H9 (cell line): Measurements from ENCODE around the gene CCDC102A. TPM values are rescaled to one million over a fixed set of nuclear protein-coding genes. Genes with fewer than 3 reads are reported as not detected.

ENCODE experiments used
- DNase-seq: peaks from one replicate; pipeline ENCODE4 v3.0.0-alpha.2; 2017
- H2AFZ ChIP-seq: one replicate; pipeline ENCODE4 v1.6.1; 2013; ENCODE audit warnings: mild to moderate bottlenecking, low read length, control low read depth, moderate library complexity
- H2AK5ac ChIP-seq: 2 replicates; pipeline ENCODE4 v1.6.1; 2013; ENCODE audit warnings: low read length, control low read depth, mixed read lengths; ENCODE audit not compliant: insufficient read length
- H2BK120ac ChIP-seq: one replicate; pipeline ENCODE4 v1.6.1; 2013; ENCODE audit warnings: low read depth, mild to moderate bottlenecking, low read length, control low read depth, inconsistent platforms; ENCODE audit not compliant: poor library complexity, severe bottlenecking
- H2BK12ac ChIP-seq: 2 replicates; pipeline ENCODE4 v1.6.1; 2013; ENCODE audit warnings: low read length, control low read depth, mixed read lengths, low read depth; ENCODE audit not compliant: insufficient read length
- H2BK15ac ChIP-seq: 2 replicates; pipeline ENCODE4 v1.6.1; 2013; ENCODE audit warnings: low read depth, low read length, control low read depth
- H2BK20ac ChIP-seq: one replicate; pipeline ENCODE4 v1.6.1; 2013; ENCODE audit warnings: low read depth, mild to moderate bottlenecking, low read length, control low read depth, inconsistent platforms; ENCODE audit not compliant: poor library complexity, severe bottlenecking
- H2BK5ac ChIP-seq: 2 replicates; pipeline ENCODE4 v1.6.1; 2013; ENCODE audit warnings: low read length, control low read depth, mixed read lengths; ENCODE audit not compliant: insufficient read length
- H3K14ac ChIP-seq: 2 replicates; pipeline ENCODE4 v1.6.1; 2013; ENCODE audit warnings: low read length, control low read depth; ENCODE audit not compliant: insufficient read depth
- H3K18ac ChIP-seq: 2 replicates; pipeline ENCODE4 v1.6.1; 2013; ENCODE audit warnings: low read depth, mild to moderate bottlenecking, mixed read lengths, low read length, control low read depth; ENCODE audit not compliant: insufficient read length
- H3K23ac ChIP-seq: 2 replicates; pipeline ENCODE4 v1.6.1; 2013; ENCODE audit warnings: low read length, control low read depth, mixed read lengths, low read depth; ENCODE audit not compliant: insufficient read length
- H3K23me2 ChIP-seq: 2 replicates; pipeline ENCODE4 v1.6.1; 2013; ENCODE audit warnings: low read depth, mild to moderate bottlenecking, mixed read lengths, low read length, control low read depth; ENCODE audit not compliant: insufficient read length, poor library complexity, severe bottlenecking
- H3K27ac ChIP-seq: 2 replicates; pipeline ENCODE4 v1.5.1; 2013; ENCODE audit warnings: low read length, control low read depth, mixed read lengths, low read depth; ENCODE audit not compliant: insufficient read length
- H3K27me3 ChIP-seq: 2 replicates; pipeline ENCODE4 v1.6.1; 2013; ENCODE audit warnings: low read length, control low read depth, inconsistent platforms; ENCODE audit not compliant: insufficient read depth
- H3K4ac ChIP-seq: 2 replicates; pipeline ENCODE4 v1.6.1; 2013; ENCODE audit warnings: low read depth, mild to moderate bottlenecking, control low read depth, inconsistent platforms, low read length, moderate library complexity
- H3K4me1 ChIP-seq: 2 replicates; pipeline ENCODE4 v1.6.1; 2013; ENCODE audit warnings: low read length, control low read depth, inconsistent platforms; ENCODE audit not compliant: insufficient read depth
- H3K4me2 ChIP-seq: 2 replicates; pipeline ENCODE4 v1.6.1; 2013; ENCODE audit warnings: low read length, control low read depth, mixed read lengths; ENCODE audit not compliant: insufficient read length, insufficient read depth
- H3K56ac ChIP-seq: 2 replicates; pipeline ENCODE4 v1.6.1; 2013; ENCODE audit warnings: low read depth, mild to moderate bottlenecking, mixed read lengths, low read length, control low read depth; ENCODE audit not compliant: insufficient read length
- H3K79me1 ChIP-seq: 2 replicates; pipeline ENCODE4 v1.6.1; 2013; ENCODE audit warnings: low read depth, mild to moderate bottlenecking, moderate library complexity, low read length, control low read depth, inconsistent platforms; ENCODE audit not compliant: insufficient read depth, poor library complexity, severe bottlenecking
- H3K79me2 ChIP-seq: 2 replicates; pipeline ENCODE4 v1.6.1; 2013; ENCODE audit warnings: low read length, control low read depth, inconsistent platforms; ENCODE audit not compliant: insufficient read depth
- H3K9ac ChIP-seq: 2 replicates; pipeline ENCODE4 v1.6.1; 2013; ENCODE audit warnings: low read length, control low read depth, mixed read lengths; ENCODE audit not compliant: insufficient read length; ENCODE audit errors: extremely low read depth
- H3K9me3 ChIP-seq: one replicate; pipeline ENCODE4 v1.6.1; 2013; ENCODE audit warnings: low read depth, low read length, inconsistent platforms; ENCODE audit not compliant: control insufficient read depth
- H3T11ph ChIP-seq: one replicate; pipeline ENCODE4 v1.6.1; 2013; ENCODE audit warnings: mild to moderate bottlenecking, low read length, control low read depth, inconsistent platforms
- H4K20me1 ChIP-seq: one replicate; pipeline ENCODE4 v1.6.1; 2013; ENCODE audit not compliant: control insufficient read depth, insufficient read length, insufficient read depth
- H4K5ac ChIP-seq: 2 replicates; pipeline ENCODE4 v1.6.1; 2013; ENCODE audit warnings: low read depth, mild to moderate bottlenecking, mixed read lengths, low read length, control low read depth; ENCODE audit not compliant: insufficient read length
- H4K8ac ChIP-seq: replicated peaks from 2 replicates; pipeline ENCODE4 v1.6.1; 2013; ENCODE audit warnings: low read length, control low read depth, mixed read lengths, low read depth; ENCODE audit not compliant: insufficient read length
- H4K91ac ChIP-seq: 2 replicates; pipeline ENCODE4 v1.6.1; 2013; ENCODE audit warnings: low read depth, mild to moderate bottlenecking, moderate library complexity, mixed read lengths, low read length, control low read depth; ENCODE audit not compliant: insufficient read length
- H3K27ac Mint-ChIP-seq, 3 experiments: 2 replicates in 2 of 3; 3 replicates in 1 of 3; pipeline ENCODE4 v1.8.0; 2020 to 2021; ENCODE audit warnings: mixed read lengths in 3 of 3, mild to moderate bottlenecking in 1 of 3, moderate library complexity in 1 of 3
- H3K27me3 Mint-ChIP-seq: 2 replicates; pipeline ENCODE4 v1.8.0; 2021; ENCODE audit warnings: low read depth, mild to moderate bottlenecking, moderate library complexity, mixed read lengths
- H3K36me3 Mint-ChIP-seq, 3 experiments: 2 replicates in 2 of 3; 3 replicates in 1 of 3; pipeline ENCODE4 v1.8.0; 2020 to 2021; ENCODE audit warnings: low read depth in 3 of 3, mixed read lengths in 3 of 3; ENCODE audit not compliant: insufficient read depth in 1 of 3
- H3K4me1 Mint-ChIP-seq, 2 experiments: 2 replicates each; pipeline ENCODE4 v1.8.0; 2020; ENCODE audit warnings: mixed read lengths in 2 of 2
- H3K4me3 Mint-ChIP-seq, 2 experiments: 2 replicates in 1 of 2; 3 replicates in 1 of 2; pipeline ENCODE4 v1.8.0; 2020 to 2021; ENCODE audit warnings: mild to moderate bottlenecking in 2 of 2, mixed read lengths in 2 of 2, moderate library complexity in 1 of 2
- H3K9me3 Mint-ChIP-seq, 2 experiments: 2 replicates in 1 of 2; 3 replicates in 1 of 2; pipeline ENCODE4 v1.8.0; 2020; ENCODE audit warnings: mild to moderate bottlenecking in 2 of 2, mixed read lengths in 2 of 2, moderate library complexity in 1 of 2
- WGBS: extraction: QIAGEN DNeasy Blood & Tissue Kit; methylation state at CpG from one replicate; pipeline ENCODE4 v1.1.7; 2013; ENCODE audit warnings: missing lambda C conversion rate, low lambda C conversion rate, mixed read lengths; ENCODE audit not compliant: insufficient read length; ENCODE audit errors: extremely low coverage; 5-methylcytosine and 5-hydroxymethylcytosine counted together
- total RNA-seq: library from RNA; stranded (reverse); gene quantifications from 2 replicates; pipeline ENCODE4 v1.2.1, GENCODE V29; 2021
- TF ChIP-seq, protein P1 (sequence below): fragments of 200-600 bp; sonication (generic); conservative IDR thresholded peaks from 3 replicates; pipeline ENCODE4 v1.8.0; 2021; ENCODE audit warnings: antibody characterized with exemption, mild to moderate bottlenecking

Gene CCDC102A
- total RNA-seq, 1 experiment from 2014 or later: 8.2 TPM

DNA sequence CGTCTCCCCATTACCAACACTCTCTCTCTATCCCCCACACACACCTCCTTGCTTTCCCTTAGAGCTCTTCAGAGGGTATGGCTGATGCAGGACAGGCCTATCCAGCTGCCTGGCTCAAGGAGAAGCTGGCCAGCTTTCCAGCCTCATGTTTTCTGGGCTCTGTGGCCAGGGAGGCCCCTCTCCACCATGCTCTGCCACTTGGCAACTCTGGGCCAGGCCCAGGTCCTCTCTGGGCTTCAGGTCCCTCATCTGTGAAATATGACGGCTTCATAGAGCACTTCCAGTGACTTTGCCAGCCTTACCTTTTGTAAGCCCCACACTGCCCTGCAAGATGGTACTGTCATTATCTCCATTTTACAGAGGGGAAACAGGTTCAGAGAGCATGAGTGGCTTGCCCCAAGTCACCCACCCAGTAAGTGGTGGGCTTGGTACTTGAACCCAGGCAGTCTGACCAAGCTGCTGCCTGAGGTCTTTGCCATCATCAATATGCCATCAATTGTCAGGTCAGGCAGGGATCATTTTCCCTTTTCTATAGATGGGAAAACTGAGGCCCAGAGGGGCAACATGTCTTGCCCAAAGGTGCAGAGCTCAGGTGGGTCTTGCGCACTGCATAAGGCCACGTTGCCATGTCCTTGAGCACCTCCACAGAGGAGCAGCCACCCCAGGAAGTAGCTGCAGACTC, 5.5 kb upstream of the CCDC102A start:
- Histone ChIP-seq H4K91ac (no peak overlapping the region), H2AK5ac (no peak overlapping the region), H3K56ac (no peak overlapping the region), H3K4ac (no peak overlapping the region), H2BK15ac (no peak overlapping the region), H4K20me1 (no peaks in the 10 kb centered on the region), H3T11ph (no peak overlapping the region), H4K5ac (no peak overlapping the region), H2AFZ (no peak overlapping the region), H3K14ac (no peak overlapping the region), H3K9ac (no peak overlapping the region), H2BK20ac (no peak overlapping the region), H3K18ac (no peak overlapping the region), H3K4me2 (no peak overlapping the region), H3K27me3 (no peaks in the 10 kb centered on the region; the same call in 1 of the 2 replicates), H3K79me2 (no peaks in the 10 kb centered on the region), H3K79me1 (no peaks in the 10 kb centered on the region), H2BK12ac (no peak overlapping the region), H4K8ac (no peak overlapping the region), H3K27ac (no peak overlapping the region), H3K4me1 (peaks cover 5% of the 10 kb centered on the region; the same call in 1 of the 2 replicates), H2BK5ac (no peak overlapping the region), H3K9me3 (no peaks in the 10 kb centered on the region), H2BK120ac (no peak overlapping the region), H3K23me2 (peaks cover 1% of the 10 kb centered on the region), H3K23ac (no peak overlapping the region)
- H3K4me1 Mint-ChIP-seq: peaks cover 26 to 31% of the 10 kb centered on the region in 2 experiments
- TF ChIP-seq, protein P1, sequence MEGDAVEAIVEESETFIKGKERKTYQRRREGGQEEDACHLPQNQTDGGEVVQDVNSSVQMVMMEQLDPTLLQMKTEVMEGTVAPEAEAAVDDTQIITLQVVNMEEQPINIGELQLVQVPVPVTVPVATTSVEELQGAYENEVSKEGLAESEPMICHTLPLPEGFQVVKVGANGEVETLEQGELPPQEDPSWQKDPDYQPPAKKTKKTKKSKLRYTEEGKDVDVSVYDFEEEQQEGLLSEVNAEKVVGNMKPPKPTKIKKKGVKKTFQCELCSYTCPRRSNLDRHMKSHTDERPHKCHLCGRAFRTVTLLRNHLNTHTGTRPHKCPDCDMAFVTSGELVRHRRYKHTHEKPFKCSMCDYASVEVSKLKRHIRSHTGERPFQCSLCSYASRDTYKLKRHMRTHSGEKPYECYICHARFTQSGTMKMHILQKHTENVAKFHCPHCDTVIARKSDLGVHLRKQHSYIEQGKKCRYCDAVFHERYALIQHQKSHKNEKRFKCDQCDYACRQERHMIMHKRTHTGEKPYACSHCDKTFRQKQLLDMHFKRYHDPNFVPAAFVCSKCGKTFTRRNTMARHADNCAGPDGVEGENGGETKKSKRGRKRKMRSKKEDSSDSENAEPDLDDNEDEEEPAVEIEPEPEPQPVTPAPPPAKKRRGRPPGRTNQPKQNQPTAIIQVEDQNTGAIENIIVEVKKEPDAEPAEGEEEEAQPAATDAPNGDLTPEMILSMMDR: no peak
- no peaks in the 10 kb centered on the region for H3K9me3 Mint-ChIP-seq
- peaks cover 45% of the 10 kb centered on the region for H3K27me3 Mint-ChIP-seq
- DNase-seq: peak; percentile 10
- H3K27ac Mint-ChIP-seq: peak overlapping the region in 1 of 3 experiments; percentile 19; a peak in 1 of 7 replicates
- no peaks in the 10 kb centered on the region for H3K36me3 Mint-ChIP-seq
- WGBS: no CpG with 5 or more reads among the region's 4 CpGs
- H3K4me3 Mint-ChIP-seq: no peak overlapping the region
